CD14-positive monocyte (primary cell): ENCODE measurements around the gene GBA3. TPM values are rescaled to one million over a fixed set of nuclear protein-coding genes. Genes with fewer than 3 reads are reported as not detected.

Source experiments
- DNase-seq, 3 donors: peaks; one replicate each; pipeline ENCODE4 v3.0.0-alpha.2; 2011 to 2022
- H2AFZ ChIP-seq: 2 replicates; pipeline ENCODE4 v1.6.0; 2012; ENCODE audit warnings: mild to moderate bottlenecking, low read depth, low read length, inconsistent platforms; ENCODE audit not compliant: insufficient read depth, poor library complexity, severe bottlenecking
- H3K27ac ChIP-seq, 2 donors: 1 replicate in 1 of 2; 2 replicates in 1 of 2; pipeline ENCODE4 v1.5.1; 2012 to 2013; ENCODE audit warnings: low read length in 2 of 2, control low read depth in 1 of 2, inconsistent platforms in 1 of 2, low read depth in 1 of 2, mild to moderate bottlenecking in 1 of 2
- H3K27me3 ChIP-seq, 2 donors: one replicate each; pipeline versions ENCODE4 v1.6.0 to v1.6.1; 2011 to 2013; ENCODE audit warnings: low read length in 2 of 2; ENCODE audit not compliant: control insufficient read depth in 2 of 2, insufficient read depth in 2 of 2
- H3K36me3 ChIP-seq, 2 donors: replicated peaks in 1 of 2; 1 replicate in 1 of 2; 2 replicates in 1 of 2; pipeline versions ENCODE4 v1.5.1 to v1.6.1; 2012 to 2013; ENCODE audit warnings: low read length in 2 of 2, control low read depth in 1 of 2, inconsistent platforms in 1 of 2, mild to moderate bottlenecking in 1 of 2; ENCODE audit not compliant: insufficient read depth in 2 of 2, control insufficient read depth in 1 of 2
- H3K4me1 ChIP-seq, 2 donors: 1 replicate in 1 of 2; 2 replicates in 1 of 2; pipeline versions ENCODE4 v1.5.1 to v1.6.1; 2012 to 2013; ENCODE audit warnings: low read length in 2 of 2, control low read depth in 1 of 2, inconsistent platforms in 1 of 2, mild to moderate bottlenecking in 1 of 2, moderate library complexity in 1 of 2; ENCODE audit not compliant: insufficient read depth in 2 of 2, control insufficient read depth in 1 of 2
- H3K4me2 ChIP-seq: replicated peaks from 2 replicates; pipeline ENCODE3; 2012; ENCODE audit warnings: low read length, moderate library complexity, mild to moderate bottlenecking; ENCODE audit not compliant: poor library complexity, severe bottlenecking; ENCODE audit errors: extremely low read depth
- H3K4me3 ChIP-seq, 3 experiments: fragments of 200-600 bp in 1 of 3; sonication (generic) in 1 of 3; replicated peaks in 1 of 3; 1 replicate in 2 of 3; 2 replicates in 1 of 3; pipeline ENCODE4 v1.5.1; 2011 to 2013; ENCODE audit warnings: low read length in 3 of 3, mild to moderate bottlenecking in 3 of 3, control low read depth in 2 of 3, low read depth in 2 of 3, inconsistent platforms in 1 of 3, moderate library complexity in 1 of 3
- H3K79me2 ChIP-seq: 2 replicates; pipeline ENCODE4 v1.6.0; 2012; ENCODE audit warnings: mild to moderate bottlenecking, control low read depth, inconsistent platforms, low read length, moderate library complexity; ENCODE audit not compliant: insufficient read depth
- H3K9ac ChIP-seq: 2 replicates; pipeline ENCODE4 v1.6.0; 2017; ENCODE audit warnings: low read length, mild to moderate bottlenecking; ENCODE audit not compliant: insufficient read depth, poor library complexity, severe bottlenecking
- H3K9me3 ChIP-seq, 2 donors: replicated peaks in 1 of 2; 1 replicate in 1 of 2; 2 replicates in 1 of 2; pipeline versions ENCODE4 v1.5.1 to v1.6.1; 2012 to 2013; ENCODE audit warnings: low read length in 2 of 2, control low read depth in 1 of 2; ENCODE audit not compliant: control insufficient read depth in 1 of 2, insufficient read depth in 1 of 2
- H4K20me1 ChIP-seq: 2 replicates; pipeline ENCODE4 v1.6.0; 2012; ENCODE audit warnings: mild to moderate bottlenecking, low read length, control low read depth, moderate library complexity; ENCODE audit not compliant: insufficient read depth
- H3K27ac Mint-ChIP-seq, 7 donors: one replicate each; pipeline ENCODE4 v1.8.0; 2020; ENCODE audit warnings: mild to moderate bottlenecking in 7 of 7, mixed read lengths in 7 of 7, moderate library complexity in 6 of 7, inconsistent platforms in 2 of 7
- H3K27me3 Mint-ChIP-seq, 3 donors: one replicate each; pipeline ENCODE4 v1.8.0; 2021 to 2022; ENCODE audit warnings: low read depth in 3 of 3, mild to moderate bottlenecking in 3 of 3, mixed read lengths in 3 of 3, moderate library complexity in 3 of 3, inconsistent platforms in 1 of 3
- H3K36me3 Mint-ChIP-seq, 2 donors: one replicate each; pipeline ENCODE4 v1.8.0; 2020; ENCODE audit warnings: mixed read lengths in 2 of 2, inconsistent platforms in 1 of 2, mild to moderate bottlenecking in 1 of 2
- H3K4me1 Mint-ChIP-seq: one replicate; pipeline ENCODE4 v1.8.0; 2020; ENCODE audit warnings: mild to moderate bottlenecking, mixed read lengths
- H3K4me3 Mint-ChIP-seq, 2 donors: one replicate each; pipeline ENCODE4 v1.8.0; 2020; ENCODE audit warnings: mild to moderate bottlenecking in 2 of 2, mixed read lengths in 2 of 2, moderate library complexity in 1 of 2
- H3K9me3 Mint-ChIP-seq, 7 donors: one replicate each; pipeline ENCODE4 v1.8.0; 2020 to 2022; ENCODE audit warnings: mixed read lengths in 7 of 7, mild to moderate bottlenecking in 6 of 7, moderate library complexity in 6 of 7, inconsistent platforms in 2 of 7
- WGBS: methylation state at CpG from one replicate; pipeline ENCODE4 v1.1.5; 2013; ENCODE audit warnings: missing lambda C conversion rate; ENCODE audit not compliant: insufficient coverage; 5-methylcytosine and 5-hydroxymethylcytosine counted together
- intact Hi-C, 2 donors: fragments of 100-400 bp; cut with micrococcal nuclease; formaldehyde crosslinking; loops; one replicate each; pipeline versions ENCODE4 v1.15.0 to v1.15.1; 2023
- polyA plus RNA-seq, 3 donors: library from polyadenylated mRNA; depleted of rRNA in 1 of 3; unstranded in 2 of 3; stranded (reverse) in 1 of 3; fragments of 300-500 nt in 2 of 3; fragments of >200 nt in 1 of 3; fragmentation: Illumina TruSeq in 2 of 3; gene quantifications; 1 replicate in 2 of 3; 2 replicates in 1 of 3; pipeline ENCODE4 v1.2.3, GENCODE V29; 2012 to 2021
- TF ChIP-seq, protein P1 (sequence below): fragments of 200-600 bp; IDR thresholded peaks from one replicate; pipeline ENCODE4 v1.8.0; 2022; ENCODE audit warnings: antibody characterized with exemption, mild to moderate bottlenecking

The GBA3 gene
- polyA plus RNA-seq, 3 donors = not detected

GRCh38 chr4:22708961-22709360 lies 16.2 kb downstream of the GBA3 start:
- no peaks in the 10 kb centered on the region for H4K20me1 ChIP-seq
- Mint-ChIP-seq H3K4me3 (no peak overlapping the region), H3K36me3 (no peaks in the 10 kb centered on the region), H3K27me3 (peaks cover 0 to 1% (median 0%) of the 10 kb centered on the region in 3 donors), H3K9me3 (no peaks in the 10 kb centered on the region), H3K27ac (no peak overlapping the region), H3K4me1 (no peaks in the 10 kb centered on the region)
- H3K36me3 ChIP-seq = no peaks in the 10 kb centered on the region
- no peaks in the 10 kb centered on the region for H3K27me3 ChIP-seq
- H3K4me2 ChIP-seq = no peak overlapping the region
- H3K79me2 ChIP-seq = no peaks in the 10 kb centered on the region
- no peak overlapping the region for H2AFZ ChIP-seq
- no peak overlapping the region for H3K27ac ChIP-seq
- no peaks in the 10 kb centered on the region for H3K9me3 ChIP-seq
- no peaks in the 10 kb centered on the region for H3K4me1 ChIP-seq
- intact Hi-C loops = no loop called here
- no peak overlapping the region for H3K9ac ChIP-seq
- TF ChIP-seq, protein P1, sequence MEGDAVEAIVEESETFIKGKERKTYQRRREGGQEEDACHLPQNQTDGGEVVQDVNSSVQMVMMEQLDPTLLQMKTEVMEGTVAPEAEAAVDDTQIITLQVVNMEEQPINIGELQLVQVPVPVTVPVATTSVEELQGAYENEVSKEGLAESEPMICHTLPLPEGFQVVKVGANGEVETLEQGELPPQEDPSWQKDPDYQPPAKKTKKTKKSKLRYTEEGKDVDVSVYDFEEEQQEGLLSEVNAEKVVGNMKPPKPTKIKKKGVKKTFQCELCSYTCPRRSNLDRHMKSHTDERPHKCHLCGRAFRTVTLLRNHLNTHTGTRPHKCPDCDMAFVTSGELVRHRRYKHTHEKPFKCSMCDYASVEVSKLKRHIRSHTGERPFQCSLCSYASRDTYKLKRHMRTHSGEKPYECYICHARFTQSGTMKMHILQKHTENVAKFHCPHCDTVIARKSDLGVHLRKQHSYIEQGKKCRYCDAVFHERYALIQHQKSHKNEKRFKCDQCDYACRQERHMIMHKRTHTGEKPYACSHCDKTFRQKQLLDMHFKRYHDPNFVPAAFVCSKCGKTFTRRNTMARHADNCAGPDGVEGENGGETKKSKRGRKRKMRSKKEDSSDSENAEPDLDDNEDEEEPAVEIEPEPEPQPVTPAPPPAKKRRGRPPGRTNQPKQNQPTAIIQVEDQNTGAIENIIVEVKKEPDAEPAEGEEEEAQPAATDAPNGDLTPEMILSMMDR = no peak
- WGBS = 86% methylated on average over 1 of the region's 3 CpGs
- DNase-seq = no peak
- no peak overlapping the region for H3K4me3 ChIP-seq

GRCh38 chr4:22712105-22712504 lies 19.4 kb downstream of the GBA3 start:
- Histone ChIP-seq H3K9ac (no peak overlapping the region), H3K27me3 (no peaks in the 10 kb centered on the region), H3K27ac (no peak overlapping the region), H4K20me1 (no peaks in the 10 kb centered on the region), H3K9me3 (no peaks in the 10 kb centered on the region), H3K79me2 (no peaks in the 10 kb centered on the region), H2AFZ (no peak overlapping the region), H3K4me3 (no peak overlapping the region), H3K36me3 (no peaks in the 10 kb centered on the region), H3K4me2 (no peak overlapping the region), H3K4me1 (no peaks in the 10 kb centered on the region)
- H3K27ac Mint-ChIP-seq = no peak overlapping the region
- peaks cover 0 to 4% (median 0%) of the 10 kb centered on the region in 7 donors for H3K9me3 Mint-ChIP-seq
- H3K36me3 Mint-ChIP-seq = no peaks in the 10 kb centered on the region
- 83% methylated on average over 3 of the region's 4 CpGs for WGBS
- no peak for DNase-seq
- intact Hi-C loops = no loop called here
- no peak overlapping the region for H3K4me3 Mint-ChIP-seq
- TF ChIP-seq, protein P1 = no peak
- no peaks in the 10 kb centered on the region for H3K27me3 Mint-ChIP-seq
- no peaks in the 10 kb centered on the region for H3K4me1 Mint-ChIP-seq
